GM23248 (cell line): ENCODE results near the gene KLHL40. TPM values are rescaled to one million over a fixed set of nuclear protein-coding genes. Genes with fewer than 3 reads are reported as not detected.
A peak's percentile ranks its signal among the peaks of the same experiment; 100 is the strongest.

Source experiments
- DNase-seq: peaks from one replicate; pipeline ENCODE4 v3.0.0-alpha.2; 2015
- H2AFZ ChIP-seq: fragments of 200-600 bp; sonication (generic); 2 replicates; pipeline ENCODE4 v1.6.1; 2016; ENCODE audit warnings: antibody characterized with exemption
- H3F3A ChIP-seq: fragments of 200-600 bp; sonication (generic); 2 replicates; pipeline ENCODE4 v1.6.1; 2016; ENCODE audit warnings: mild to moderate bottlenecking, antibody characterized with exemption, mixed run types; ENCODE audit not compliant: insufficient read depth
- H3K27ac ChIP-seq: fragments of 200-600 bp; sonication (generic); 2 replicates; pipeline ENCODE4 v1.5.1; 2016; ENCODE audit warnings: mild to moderate bottlenecking
- H3K27me3 ChIP-seq: fragments of 200-600 bp; sonication (generic); replicated peaks from 2 replicates; pipeline ENCODE4 v1.6.1; 2016; ENCODE audit warnings: mild to moderate bottlenecking; ENCODE audit not compliant: insufficient read depth
- H3K36me3 ChIP-seq: fragments of 200-600 bp; sonication (generic); 2 replicates; pipeline ENCODE4 v1.6.1; 2016; ENCODE audit warnings: low read depth, mild to moderate bottlenecking
- H3K4me1 ChIP-seq: fragments of 200-600 bp; sonication (generic); 2 replicates; pipeline ENCODE4 v1.6.1; 2016; ENCODE audit warnings: mild to moderate bottlenecking; ENCODE audit not compliant: insufficient read depth
- H3K4me2 ChIP-seq: fragments of 200-600 bp; sonication (generic); one replicate; pipeline ENCODE4 v1.6.1; 2016; ENCODE audit warnings: mild to moderate bottlenecking; ENCODE audit not compliant: unreplicated experiment
- H3K4me3 ChIP-seq: fragments of 200-600 bp; sonication (generic); 2 replicates; pipeline ENCODE4 v1.5.1; 2016; ENCODE audit warnings: mild to moderate bottlenecking
- H3K79me2 ChIP-seq: fragments of 200-600 bp; sonication (generic); 2 replicates; pipeline ENCODE4 v1.6.1; 2016; ENCODE audit warnings: mild to moderate bottlenecking; ENCODE audit not compliant: insufficient read depth
- H3K9ac ChIP-seq: fragments of 200-600 bp; sonication (generic); 2 replicates; pipeline ENCODE4 v1.6.1; 2016; ENCODE audit warnings: mild to moderate bottlenecking
- H3K9me2 ChIP-seq: fragments of 200-600 bp; sonication (generic); 2 replicates; pipeline ENCODE4 v1.6.1; 2016; ENCODE audit warnings: mixed run types, mild to moderate bottlenecking, moderate library complexity; ENCODE audit not compliant: insufficient read depth
- H3K9me3 ChIP-seq: fragments of 200-600 bp; sonication (generic); one replicate; pipeline ENCODE4 v1.6.1; 2017; ENCODE audit warnings: low read depth
- H4K20me1 ChIP-seq: fragments of 200-600 bp; sonication (generic); 2 replicates; pipeline ENCODE4 v1.6.0; 2016; ENCODE audit not compliant: insufficient read depth
- EZH2 ChIP-seq: fragments of 200-600 bp; sonication (generic); IDR thresholded peaks from 2 replicates; pipeline ENCODE4 v1.6.1; 2018; ENCODE audit warnings: antibody characterized with exemption, mild to moderate bottlenecking; ENCODE audit not compliant: insufficient read depth, poor library complexity, severe bottlenecking
- EZH2phosphoT487 ChIP-seq: fragments of 200-600 bp; sonication (generic); IDR thresholded peaks from 2 replicates; pipeline ENCODE4 v1.6.1; 2018; ENCODE audit warnings: antibody characterized with exemption, moderate library complexity, mild to moderate bottlenecking, low read depth; ENCODE audit not compliant: insufficient read depth
- WGBS, 2 experiments: methylation state at CpG; one replicate each; pipeline ENCODE4 v1.1.6; 2015 to 2017; ENCODE audit warnings: low lambda C conversion rate in 2 of 2, low coverage in 1 of 2; ENCODE audit errors: missing lambda C conversion rate in 2 of 2; 5-methylcytosine and 5-hydroxymethylcytosine counted together
- in situ Hi-C: fragments of 300-500 bp; cut with MboI; formaldehyde crosslinking; loops from 2 replicates; pipeline ENCODE4 v1.15.0; 2020
- polyA plus RNA-seq: library from polyadenylated mRNA; unstranded; fragments of >200 nt; fragmentation: Nextera tagmentation; extraction: Ambion mirVana; gene quantifications from 2 replicates; pipeline ENCODE4 v1.2.1, GENCODE V29; 2016
- total RNA-seq: library from RNA; depleted of rRNA; stranded (reverse); fragments of >200 nt; shearing (Covaris generic); gene quantifications from 2 replicates; pipeline ENCODE4 v1.2.3, GENCODE V29; 2014

KLHL40 gene
- total and polyA plus RNA-seq, 2 experiments from 2014 or later, result not detected

GRCh38 chr3:42700366-42701288 is 15.3 kb downstream of the KLHL40 start:
- no peak for DNase-seq
- Histone ChIP-seq H3K4me1 (no peaks in the 10 kb centered on the region), H3K4me2 (no peak overlapping the region), H3K9ac (no peak overlapping the region), H3K4me3 (no peak overlapping the region), H3F3A (no peaks in the 10 kb centered on the region), H3K36me3 (no peaks in the 10 kb centered on the region), H2AFZ (no peak overlapping the region), H3K9me3 (no peaks in the 10 kb centered on the region), H3K27ac (no peak overlapping the region), H3K79me2 (no peaks in the 10 kb centered on the region), H3K9me2 (no peaks in the 10 kb centered on the region), H4K20me1 (no peaks in the 10 kb centered on the region), H3K27me3 (0 out of 2 replicates have a peak, but pooled peaks cover 3% of the 10 kb centered on the region)
- 67% methylated on average over 14 to 15 of the region's 15 CpGs for WGBS, 2 experiments
- in situ Hi-C loops, result no loop called here
- no peak for TF ChIP-seq EZH2
- no peak for TF ChIP-seq EZH2phosphoT487

- DNase-seq, result peak; percentile 41
- Histone ChIP-seq H3K4me3 (no peak overlapping the region), H3K9me2 (no peaks in the 10 kb centered on the region), H3K27ac (no peak overlapping the region), H2AFZ (no peak overlapping the region), H3K27me3 (0 out of 2 replicates have a peak, but pooled peaks cover 2% of the 10 kb centered on the region), H3K4me2 (no peak overlapping the region), H3K79me2 (no peaks in the 10 kb centered on the region), H3K4me1 (no peaks in the 10 kb centered on the region), H3K36me3 (no peaks in the 10 kb centered on the region), H3K9ac (no peak overlapping the region), H4K20me1 (no peaks in the 10 kb centered on the region), H3K9me3 (no peaks in the 10 kb centered on the region), H3F3A (no peaks in the 10 kb centered on the region)
- WGBS, 2 experiments, result 69 to 78% methylated on average over 12 to 15 of the region's 15 CpGs
- in situ Hi-C loops, result no loop called here
- TF ChIP-seq EZH2 (no peak), EZH2phosphoT487 (no peak)
Observed at GRCh38 chr3:42701371-42702065, 16.2 kb downstream of the KLHL40 start.

GRCh38 chr3:42702066-42702951 is 17.0 kb downstream of the KLHL40 start, which contains the start of gene HHATL:
Gene HHATL (minus strand): TSS chr3:42702798. CDS start chr3:42700826, 1,972 bp downstream.
- H3K36me3 ChIP-seq, result no peaks in the 10 kb centered on the region
- H3K9me2 ChIP-seq, result no peaks in the 10 kb centered on the region
- H3K4me1 ChIP-seq, result no peaks in the 10 kb centered on the region
- H3K4me3 ChIP-seq, result no peak within 1 kb of the TSS
- in situ Hi-C loops, result no loop called here
- H3F3A ChIP-seq, result no peaks in the 10 kb centered on the region
- H3K79me2 ChIP-seq, result no peaks in the 10 kb centered on the region
- DNase-seq, result no peak
- H3K27me3 ChIP-seq, result no peaks in the 10 kb centered on the region
- no peak within 1 kb of the TSS for H3K27ac ChIP-seq
- TF ChIP-seq EZH2, result no peak
- no peak for TF ChIP-seq EZH2phosphoT487
- no peaks in the 10 kb centered on the region for H4K20me1 ChIP-seq
- H3K9ac ChIP-seq, result no peak within 1 kb of the TSS
- no peak within 1 kb of the TSS for H2AFZ ChIP-seq
- no peak within 1 kb of the TSS for H3K4me2 ChIP-seq
- 17 to 20% methylated on average over 18 to 21 of the region's 21 CpGs for WGBS, 2 experiments
- no peaks in the 10 kb centered on the region for H3K9me3 ChIP-seq
